Panc1 (cell line): ENCODE data around the gene STRN3. TPM values are rescaled to one million over a fixed set of nuclear protein-coding genes. Genes with fewer than 3 reads are reported as not detected.

Experiments
- ATAC-seq: fragments of 200-7000 bp; cut with Tn5 transposase; 2 replicates; pipeline ENCODE4 v1.9.1; 2020; ENCODE audit warnings: mild to moderate bottlenecking, moderate library complexity
- BruUV-seq: library from RNA; stranded (reverse); fragments of 400-500 nt; replicated peaks from 2 replicates; lab custom pipeline; 2021; lab: Mats Ljungman, UMichigan
- CTCF ChIA-PET: fragments of 300-600 bp; sonication (Branson Sonifier 250); formaldehyde crosslinking; loops from one replicate; lab custom pipeline; 2022; ENCODE audit warnings: antibody characterized with exemption; lab: Charles Lee
- POLR2A ChIA-PET: fragments of 300-600 bp; sonication (Branson Sonifier 250); formaldehyde crosslinking; loops from one replicate; lab custom pipeline; 2022; ENCODE audit warnings: antibody characterized with exemption; lab: Charles Lee
- DNase-seq: peaks from one replicate; pipeline ENCODE4 v3.0.0-alpha.2; 2010; ENCODE audit warnings: low read depth, low spot score
- H3K27ac ChIP-seq: 2 replicates; pipeline ENCODE4 v1.5.1; 2011; ENCODE audit warnings: mild to moderate bottlenecking, low read length, inconsistent platforms
- H3K27me3 ChIP-seq: fragments of 200-500 bp; sonication (Bioruptor generic); 2 replicates; pipeline ENCODE4 v1.6.0; 2014; ENCODE audit warnings: low read length, inconsistent platforms; ENCODE audit not compliant: control insufficient read depth, insufficient read depth
- H3K36me3 ChIP-seq: fragments of 200-500 bp; sonication (Bioruptor generic); 2 replicates; pipeline ENCODE4 v1.5.1; 2014; ENCODE audit warnings: inconsistent platforms, mild to moderate bottlenecking, low read length, moderate library complexity; ENCODE audit not compliant: control insufficient read depth, insufficient read depth
- H3K4me1 ChIP-seq: 2 replicates; pipeline ENCODE4 v1.5.1; 2011; ENCODE audit warnings: inconsistent platforms, mild to moderate bottlenecking, low read length, moderate library complexity; ENCODE audit not compliant: control insufficient read depth, insufficient read depth
- H3K4me3 ChIP-seq, 2 experiments: 2 replicates each; pipeline ENCODE4 v1.5.1; 2011 to 2012; ENCODE audit warnings: low read depth in 2 of 2, low read length in 2 of 2, mild to moderate bottlenecking in 2 of 2, inconsistent platforms in 1 of 2, moderate library complexity in 1 of 2
- H3K9me3 ChIP-seq: fragments of 200-500 bp; sonication (Bioruptor generic); 2 replicates; pipeline ENCODE4 v1.5.1; 2014; ENCODE audit warnings: low read depth, mild to moderate bottlenecking, inconsistent platforms, low read length, moderate library complexity; ENCODE audit not compliant: control insufficient read depth, insufficient read depth
- CTCF ChIP-seq: fragments of 450-650 bp; IDR thresholded peaks from 2 replicates; pipeline ENCODE4 v1.5.1; 2017; ENCODE audit warnings: mild to moderate bottlenecking
- POLR2AphosphoS5 ChIP-seq: IDR thresholded peaks from 2 replicates; pipeline ENCODE4 v1.6.1; 2012; ENCODE audit warnings: mild to moderate bottlenecking, low read depth, low read length, moderate library complexity
- REST ChIP-seq, 2 experiments: IDR thresholded peaks; 2 replicates each; pipeline ENCODE4 v1.6.1; 2011 to 2012; ENCODE audit warnings: low read depth in 2 of 2, control low read depth in 1 of 2, low read length in 1 of 2, mild to moderate bottlenecking in 1 of 2, moderate library complexity in 1 of 2; ENCODE audit not compliant: insufficient read depth in 1 of 2
- SIN3A ChIP-seq: IDR thresholded peaks from 2 replicates; pipeline ENCODE4 v1.6.1; 2012; ENCODE audit warnings: low read depth, mild to moderate bottlenecking, low read length, moderate library complexity, borderline replicate concordance; ENCODE audit not compliant: insufficient read depth
- TCF7L2 ChIP-seq: IDR thresholded peaks from 2 replicates; pipeline ENCODE4 v1.6.1; 2011; ENCODE audit warnings: mild to moderate bottlenecking, low read depth, low read length, inconsistent platforms
- in situ Hi-C: cut with HindIII; loops from 2 replicates; pipeline ENCODE4 v1.10.0; 2016; ENCODE audit warnings: low sequenced_read_pairs, low pct_unique_long_range_greater_than_20kb
- intact Hi-C: fragments of 100-400 bp; cut with micrococcal nuclease; formaldehyde crosslinking; loops from one replicate; pipeline ENCODE4 v1.10.0; 2022; ENCODE audit not compliant: unreplicated experiment
- total RNA-seq: library from RNA; stranded (reverse); gene quantifications from one replicate; pipeline ENCODE4 v1.2.1, GENCODE V29; 2021; ENCODE audit not compliant: unreplicated experiment

STRN3 gene
- total RNA-seq, 1 experiment from 2014 or later, result 29.2 TPM

DNA sequence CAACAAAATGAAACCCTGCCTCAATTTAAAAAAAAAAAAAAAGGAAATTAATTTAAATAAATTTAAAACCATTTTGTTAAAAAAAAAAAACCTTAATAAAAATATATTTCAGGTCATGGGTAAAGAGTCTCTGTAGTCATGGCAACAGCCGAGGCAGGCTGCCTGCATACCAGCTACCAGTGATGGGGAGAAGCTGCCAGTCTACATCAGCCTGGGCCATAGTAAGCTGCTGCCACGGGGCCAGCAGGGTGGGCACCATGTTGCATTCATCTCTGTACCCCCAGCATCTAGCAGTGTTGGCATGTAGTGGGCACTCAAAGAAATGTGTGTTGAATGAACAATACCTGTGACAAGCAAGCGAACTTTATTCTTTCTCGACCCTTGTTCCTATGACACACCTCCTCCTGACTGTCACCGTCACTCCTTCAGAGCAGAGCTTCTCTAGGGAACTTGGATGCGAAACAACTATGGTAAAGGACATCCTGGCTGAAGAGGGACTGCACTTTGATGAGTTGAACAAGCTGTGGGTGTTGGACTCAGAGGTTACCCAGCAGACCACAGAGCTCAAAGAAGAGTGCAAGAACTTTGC, 8.0 kb downstream of the STRN3 start:
- TF ChIP-seq REST (IDR thresholded peaks at IDR 0.05; ENCODE audit: insufficient read depth in 1 of 2, low read depth in 2 of 2, low read length in 1 of 2) (no peak), TCF7L2 (no peak), POLR2AphosphoS5 (no peak), CTCF (no peak), SIN3A (no peak)
- Histone ChIP-seq H3K9me3 (no peaks in the 10 kb centered on the region), H3K27ac (no peak overlapping the region), H3K4me3 (no peak overlapping the region), H3K4me1 (no peaks in the 10 kb centered on the region), H3K27me3 (no peaks in the 10 kb centered on the region), H3K36me3 (no peaks in the 10 kb centered on the region; the same call in 1 of the 2 replicates)
- ChIA-PET CTCF (no interaction called here), POLR2A (no interaction called here)
- ATAC-seq, result no peak
- intact Hi-C loops, result no loop called here
- no peak for DNase-seq
- in situ Hi-C loops, result no loop called here
- BruUV-seq, result no TSS peak

GRCh38 chr14:31013841-31014240, 12.3 kb downstream of the STRN3 start:
- Histone ChIP-seq H3K27ac (no peak overlapping the region), H3K4me3 (no peak overlapping the region), H3K4me1 (no peaks in the 10 kb centered on the region), H3K9me3 (no peaks in the 10 kb centered on the region), H3K36me3 (no peaks in the 10 kb centered on the region), H3K27me3 (no peaks in the 10 kb centered on the region)
- ChIA-PET CTCF (no interaction called here), POLR2A (no interaction called here)
- DNase-seq, result no peak
- intact Hi-C loops, result no loop called here
- ATAC-seq, result no peak
- BruUV-seq, result no TSS peak
- TF ChIP-seq CTCF, result no peak
- TF ChIP-seq POLR2AphosphoS5, result no peak
- no peak for TF ChIP-seq SIN3A
- no peak for TF ChIP-seq REST (IDR thresholded peaks at IDR 0.05; ENCODE audit: insufficient read depth in 1 of 2, low read depth in 2 of 2, low read length in 1 of 2)
- no peak for TF ChIP-seq TCF7L2
- in situ Hi-C loops, result no loop called here
